Spleen (tissue), 7 donors: ENCODE measurements around the gene CTNNBL1.

Source experiments
- CTCF ChIP-seq, 11 experiments: fragments of 200-600 bp in 7 of 11; fragments of 450-650 bp in 4 of 11; sonication (generic) in 4 of 11; IDR thresholded peaks in 8 of 11; conservative IDR thresholded peaks in 3 of 11; 1 replicate in 7 of 11; 2 replicates in 4 of 11; pipeline versions ENCODE4 v1.4.0 to v1.8.0; 2016 to 2021; ENCODE audit warnings: antibody characterized with exemption in 11 of 11, inconsistent platforms in 4 of 11, mild to moderate bottlenecking in 1 of 11
- POLR2A ChIP-seq, 3 donors: fragments of 450-650 bp; IDR thresholded peaks; one replicate each; pipeline ENCODE4 v1.5.1; 2017; ENCODE audit warnings: antibody characterized with exemption in 3 of 3, mild to moderate bottlenecking in 1 of 3
- POLR2AphosphoS5 ChIP-seq, 3 donors: sonication (generic); formaldehyde crosslinking; IDR thresholded peaks; one replicate each; pipeline ENCODE4 v1.5.1; 2017; ENCODE audit warnings: antibody characterized with exemption in 3 of 3
- donor health status: DM: no; HTN: no; CAD: no; lungs with moderate emphysema.
- donor health status: DM: no; HTN: no; CAD: no.
- donor health status: DM: no; HTN: no; CAD: no.

- no peak for TF ChIP-seq CTCF (IDR thresholded peaks at IDR 0.05 in 8 of 11, conservative IDR thresholded peaks at IDR 0.05 in 3 of 11)
- no peak for TF ChIP-seq POLR2AphosphoS5 (IDR thresholded peaks at IDR 0.05)
- TF ChIP-seq POLR2A (IDR thresholded peaks at IDR 0.05), result no peak
Measured at GRCh38 chr20:37687478-37687805, 6.4 kb upstream of the CTNNBL1 start.
